ENCODE measurements around the gene UBE2U.
"Not testable (repeated sequence)": the region's sequence is repeated elsewhere in the genome, so short reads cannot be mapped to it uniquely, and the experiment has no call there.

The UBE2U gene

DNA sequence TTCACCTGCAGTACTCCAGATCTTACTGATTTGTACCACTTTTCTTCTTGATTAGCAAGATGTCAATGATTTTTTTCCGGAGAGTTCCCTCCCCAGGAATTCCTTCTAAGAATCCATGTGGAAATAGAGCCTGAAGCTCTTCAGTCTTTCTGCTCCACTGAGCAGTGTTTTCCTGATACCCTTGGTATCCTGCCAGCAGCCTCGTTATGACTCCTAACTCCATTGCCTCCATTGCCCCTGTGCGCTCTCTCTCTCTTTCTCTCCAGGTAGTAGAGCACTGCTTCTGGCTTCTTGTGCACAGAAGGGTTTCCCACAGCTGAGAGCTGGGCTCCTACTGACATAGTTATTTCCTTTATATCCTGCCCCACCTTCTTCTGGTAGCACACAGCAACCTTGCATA is 12.2 kb downstream of the UBE2U start:
- DNase-seq (ENCODE audit: low spot score in 2 of 2) (no peak), ATAC-seq (no peak)
- Mint-ChIP-seq H3K36me3 (no peaks in the 10 kb centered on the region), H3K9me3 (no peaks in the 10 kb centered on the region), H3K27ac (no peak overlapping the region), H3K4me1 (no peaks in the 10 kb centered on the region), H3K4me3 (no peak overlapping the region)

GRCh38 chr1:64220241-64220640 is 16.8 kb downstream of the UBE2U start:
- H3K4me1 Mint-ChIP-seq, result peaks cover 9% of the 10 kb centered on the region
- H3K27ac Mint-ChIP-seq, result no peak overlapping the region
- ATAC-seq (no peak), DNase-seq (ENCODE audit: low spot score in 2 of 2) (no peak)
- H3K36me3 Mint-ChIP-seq, result no peaks in the 10 kb centered on the region
- no peak overlapping the region for H3K4me3 Mint-ChIP-seq
- no peaks in the 10 kb centered on the region for H3K9me3 Mint-ChIP-seq

DNA sequence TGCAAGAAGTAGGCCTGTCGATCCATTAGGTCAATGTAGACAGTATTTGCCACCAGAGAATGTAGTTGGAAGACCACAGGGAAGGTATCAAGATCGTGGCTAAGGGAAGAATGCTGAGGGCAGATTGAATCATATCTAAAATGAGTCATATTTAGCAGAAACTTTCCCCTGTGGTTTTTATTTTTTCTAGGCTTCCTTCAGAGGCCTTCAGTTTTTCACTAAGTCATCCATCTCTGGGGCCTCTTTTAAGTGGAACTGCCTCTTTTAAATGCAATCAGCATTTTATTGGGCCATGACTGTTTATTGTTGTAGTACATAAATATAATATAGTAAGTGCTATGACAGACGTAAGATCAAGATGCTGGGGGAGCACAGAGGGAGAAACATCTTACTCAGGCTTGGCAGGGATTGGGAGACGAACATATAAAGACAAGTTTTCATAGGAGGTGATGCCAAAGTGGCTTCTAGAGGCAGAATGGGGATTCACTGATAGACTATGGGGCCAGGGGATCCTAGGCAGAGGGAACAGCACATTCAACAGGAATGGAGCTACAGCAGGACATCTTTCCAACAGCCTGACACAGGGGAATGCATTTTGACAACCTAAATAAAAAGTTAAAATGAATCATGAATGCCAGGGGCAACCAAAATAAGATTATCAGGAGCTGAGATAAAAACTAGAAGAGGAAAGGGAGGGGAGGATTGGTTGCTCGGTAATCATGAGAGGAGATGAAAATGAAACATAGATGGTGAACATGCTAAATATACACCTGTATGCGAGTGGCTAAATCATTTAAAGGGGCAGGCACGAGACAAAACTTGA is 20.1 kb downstream of the UBE2U start:
- DNase-seq (ENCODE audit: low spot score in 2 of 2) (no peak), ATAC-seq (peak; percentile 62)
- H3K27ac Mint-ChIP-seq, result no peak overlapping the region

GRCh38 chr1:64224236-64224635 is 20.8 kb downstream of the UBE2U start:
- not testable (repeated sequence) for H3K4me3 Mint-ChIP-seq; DNase-seq (ENCODE audit: low spot score in 2 of 2); H3K27ac Mint-ChIP-seq; H3K36me3 Mint-ChIP-seq; ATAC-seq; H3K9me3 Mint-ChIP-seq; H3K4me1 Mint-ChIP-seq

More for the DNA sequence above, 20.1 kb downstream of the UBE2U start:
- no peak overlapping the region for H3K4me3 Mint-ChIP-seq
- no peaks in the 10 kb centered on the region for H3K9me3 Mint-ChIP-seq
- no peaks in the 10 kb centered on the region for H3K36me3 Mint-ChIP-seq
- peaks cover 9% of the 10 kb centered on the region for H3K4me1 Mint-ChIP-seq

- DNase-seq (ENCODE audit: low spot score in 2 of 2), result no peak
- Mint-ChIP-seq H3K27ac (no peak overlapping the region), H3K9me3 (no peaks in the 10 kb centered on the region), H3K36me3 (no peaks in the 10 kb centered on the region), H3K4me3 (no peak overlapping the region), H3K4me1 (peaks cover 5% of the 10 kb centered on the region)
- ATAC-seq, result no peak
These were observed 24.9 kb downstream of the UBE2U start for GRCh38 chr1:64228167-64228957.

DNA sequence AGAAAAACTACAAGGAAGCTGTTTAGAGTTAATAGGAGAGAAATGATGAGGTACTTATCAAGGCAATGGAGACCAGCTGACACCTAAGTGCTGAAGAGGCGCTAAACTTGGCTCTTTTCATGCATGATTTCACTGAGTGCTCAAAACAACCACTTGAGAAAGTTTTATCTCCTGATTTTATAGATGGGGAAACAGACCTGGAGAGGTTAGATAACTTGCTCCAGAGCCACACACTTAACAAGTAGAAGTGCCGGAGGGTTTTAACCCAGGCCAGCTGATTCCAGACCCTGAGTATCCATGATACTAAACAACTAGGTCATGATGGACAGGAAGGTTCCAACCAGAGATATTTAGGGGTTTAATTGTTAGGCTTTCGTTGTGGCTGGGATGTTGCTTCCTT is 25.9 kb downstream of the UBE2U start:
- ATAC-seq (no peak), DNase-seq (ENCODE audit: low spot score in 2 of 2) (no peak)
- no peaks in the 10 kb centered on the region for H3K4me1 Mint-ChIP-seq
- H3K9me3 Mint-ChIP-seq, result no peaks in the 10 kb centered on the region
- no peak overlapping the region for H3K4me3 Mint-ChIP-seq
- H3K27ac Mint-ChIP-seq, result no peak overlapping the region
- H3K36me3 Mint-ChIP-seq, result no peaks in the 10 kb centered on the region

GRCh38 chr1:64231153-64231552 is 27.7 kb downstream of the UBE2U start:
- H3K4me3 Mint-ChIP-seq, result no peak overlapping the region
- no peaks in the 10 kb centered on the region for H3K36me3 Mint-ChIP-seq

DNA sequence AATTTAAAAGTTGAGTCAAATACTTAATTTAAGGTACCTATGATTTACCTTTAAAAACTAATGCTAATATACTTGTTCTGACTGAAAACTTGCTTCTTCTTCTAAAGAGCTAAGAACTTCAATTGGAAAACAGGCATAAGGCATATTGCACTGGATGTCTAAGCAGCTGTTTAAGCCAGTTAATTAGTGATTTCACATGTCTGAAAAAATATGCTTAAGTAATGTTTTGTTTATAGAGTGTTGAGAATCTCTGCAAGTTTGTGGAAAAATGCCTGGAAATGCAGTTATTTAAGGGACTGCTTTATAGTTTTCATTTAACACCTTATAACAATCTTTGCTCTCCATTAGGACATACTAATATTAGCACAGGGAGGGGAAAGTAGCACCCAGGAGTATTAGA is 28.2 kb downstream of the UBE2U start:
- H3K36me3 Mint-ChIP-seq, result no peaks in the 10 kb centered on the region

More at GRCh38 chr1:64231153-64231552, 27.7 kb downstream of the UBE2U start:
- DNase-seq (ENCODE audit: low spot score in 2 of 2) (no peak), ATAC-seq (no peak)
- no peaks in the 10 kb centered on the region for H3K4me1 Mint-ChIP-seq
- no peak overlapping the region for H3K27ac Mint-ChIP-seq
- H3K9me3 Mint-ChIP-seq, result no peaks in the 10 kb centered on the region

GRCh38 chr1:64234714-64235113 is 31.3 kb downstream of the UBE2U start:
- ATAC-seq (no peak), DNase-seq (ENCODE audit: low spot score in 2 of 2) (no peak)
- no peak overlapping the region for H3K4me3 Mint-ChIP-seq
- H3K9me3 Mint-ChIP-seq, result no peaks in the 10 kb centered on the region
- H3K36me3 Mint-ChIP-seq, result no peaks in the 10 kb centered on the region
- H3K4me1 Mint-ChIP-seq, result no peaks in the 10 kb centered on the region
- no peak overlapping the region for H3K27ac Mint-ChIP-seq

More for the DNA sequence above, 28.2 kb downstream of the UBE2U start:
- no peak for ATAC-seq
- no peak for DNase-seq (ENCODE audit: low spot score in 2 of 2)
- Mint-ChIP-seq H3K4me3 (no peak overlapping the region), H3K27ac (no peak overlapping the region), H3K9me3 (no peaks in the 10 kb centered on the region), H3K4me1 (no peaks in the 10 kb centered on the region)

DNA sequence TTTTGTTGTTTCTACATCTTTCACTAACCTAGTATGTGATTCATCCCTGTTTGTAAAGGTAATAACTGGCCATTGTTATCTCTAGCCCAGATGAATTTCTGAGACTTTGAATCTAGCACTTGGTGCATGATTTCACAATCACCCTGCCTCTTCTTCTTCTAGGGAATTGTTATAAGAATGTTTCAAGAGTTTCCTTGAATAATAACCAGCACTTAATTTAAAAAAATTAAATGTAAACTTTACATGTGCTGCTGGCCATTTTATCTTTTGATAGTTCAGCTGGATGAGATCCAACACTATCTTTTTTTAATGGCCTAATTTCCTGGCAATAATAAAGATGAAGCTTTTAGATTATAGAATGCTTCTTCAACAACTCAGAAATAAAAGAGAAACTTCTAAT is 31.8 kb downstream of the UBE2U start:
- no peaks in the 10 kb centered on the region for H3K36me3 Mint-ChIP-seq
- H3K27ac Mint-ChIP-seq, result no peak overlapping the region
- H3K9me3 Mint-ChIP-seq, result no peaks in the 10 kb centered on the region
- no peaks in the 10 kb centered on the region for H3K4me1 Mint-ChIP-seq
- no peak overlapping the region for H3K4me3 Mint-ChIP-seq
- no peak for DNase-seq (ENCODE audit: low spot score in 2 of 2)
- no peak for ATAC-seq

DNA sequence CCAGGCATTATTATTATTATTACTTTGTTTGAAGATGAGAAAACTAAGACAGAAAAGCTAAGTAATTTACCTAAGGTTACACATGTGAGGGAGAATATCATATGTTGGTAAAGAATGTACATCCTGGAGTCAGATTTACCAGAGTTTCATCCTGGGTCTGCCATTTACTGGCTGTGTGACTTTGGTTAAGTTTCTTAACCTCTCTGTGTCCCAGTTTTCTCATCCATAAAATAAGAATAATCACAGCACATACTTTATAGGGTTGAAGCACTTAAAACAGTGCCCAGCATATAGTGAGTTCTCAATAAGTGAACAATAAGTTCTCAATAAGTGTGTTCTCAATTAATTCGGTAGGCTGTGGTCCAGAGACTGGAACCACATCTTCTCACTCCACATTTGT is 32.5 kb downstream of the UBE2U start:
- Mint-ChIP-seq H3K9me3 (no peaks in the 10 kb centered on the region), H3K27ac (no peak overlapping the region)
- ATAC-seq, result no peak

GRCh38 chr1:64236541-64236954 is 33.1 kb downstream of the UBE2U start:
- no peak overlapping the region for H3K27ac Mint-ChIP-seq
- no peak for DNase-seq (ENCODE audit: low spot score in 2 of 2)
- no peaks in the 10 kb centered on the region for H3K9me3 Mint-ChIP-seq
- ATAC-seq, result no peak
- no peak overlapping the region for H3K4me3 Mint-ChIP-seq
- H3K4me1 Mint-ChIP-seq, result no peaks in the 10 kb centered on the region
- H3K36me3 Mint-ChIP-seq, result no peaks in the 10 kb centered on the region

More for the DNA sequence above, 32.5 kb downstream of the UBE2U start:
- H3K4me1 Mint-ChIP-seq, result no peaks in the 10 kb centered on the region
- no peaks in the 10 kb centered on the region for H3K36me3 Mint-ChIP-seq
- DNase-seq (ENCODE audit: low spot score in 2 of 2), result no peak
- no peak overlapping the region for H3K4me3 Mint-ChIP-seq

DNA sequence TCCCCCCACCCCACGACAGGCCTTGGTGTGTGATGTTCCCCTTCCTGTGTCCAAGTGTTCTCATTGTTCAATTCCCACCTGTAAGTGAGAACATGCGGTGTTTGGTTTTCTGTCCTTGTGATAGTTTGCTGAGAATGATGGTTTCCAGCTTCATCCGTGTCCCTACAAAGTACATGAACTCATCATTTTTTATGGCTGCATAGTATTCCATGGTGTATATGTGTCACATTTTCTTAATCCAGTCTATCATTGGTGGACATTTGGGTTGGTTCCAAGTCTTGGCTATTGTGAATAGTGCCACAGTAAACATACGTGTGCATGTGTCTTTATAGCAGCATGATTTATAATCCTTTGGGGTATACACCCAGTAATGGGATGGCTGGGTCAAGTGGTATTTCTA is 36.1 kb downstream of the UBE2U start:
- H3K9me3 Mint-ChIP-seq; H3K36me3 Mint-ChIP-seq; DNase-seq (ENCODE audit: low spot score in 2 of 2); H3K27ac Mint-ChIP-seq; H3K4me1 Mint-ChIP-seq; ATAC-seq; H3K4me3 Mint-ChIP-seq: not testable (repeated sequence)

GRCh38 chr1:64240206-64240605 is 36.8 kb downstream of the UBE2U start:
- Mint-ChIP-seq H3K36me3 (no peaks in the 10 kb centered on the region), H3K4me1 (peaks cover 6% of the 10 kb centered on the region), H3K4me3 (no peak overlapping the region), H3K27ac (no peak overlapping the region), H3K9me3 (no peaks in the 10 kb centered on the region)
- no peak for DNase-seq (ENCODE audit: low spot score in 2 of 2)
- ATAC-seq, result no peak

GRCh38 chr1:64241069-64241468 is 37.6 kb downstream of the UBE2U start:
- peaks cover 11% of the 10 kb centered on the region for H3K4me1 Mint-ChIP-seq
- H3K9me3 Mint-ChIP-seq, result no peaks in the 10 kb centered on the region
- DNase-seq (ENCODE audit: low spot score in 2 of 2), result no peak
- H3K27ac Mint-ChIP-seq, result no peak overlapping the region
- no peak for ATAC-seq
- no peaks in the 10 kb centered on the region for H3K36me3 Mint-ChIP-seq
- H3K4me3 Mint-ChIP-seq, result no peak overlapping the region

Measured in stimulated activated effector memory CD8-positive, alpha-beta T cell treated with anti-CD3 and anti-CD28 coated beads, Interleukin-12 subunit alpha, Interleukin-12 subunit beta, amount 100 ng/mL, for 72 hours (primary cell).